Measurements from ENCODE around the gene SWAP70.
A peak's percentile ranks its signal among the peaks of the same experiment; 100 is the strongest.

The SWAP70 gene

GRCh38 chr11:9651899-9652748 is 11.8 kb upstream of the SWAP70 start:
- DNase-seq = peak; percentile 90

GRCh38 chr11:9653871-9654270 is 10.0 kb upstream of the SWAP70 start:
- no peak for DNase-seq

- DNase-seq = no peak
Observed at GRCh38 chr11:9656864-9657263, 7.0 kb upstream of the SWAP70 start.

- DNase-seq = no peak
Observed at GRCh38 chr11:9657531-9657930, 6.3 kb upstream of the SWAP70 start.

- DNase-seq = no peak
Observed at GRCh38 chr11:9660886-9661285, 3.0 kb upstream of the SWAP70 start.

- DNase-seq = no peak
Observed at GRCh38 chr11:9662273-9662672, 1.6 kb upstream of the SWAP70 start.

- DNase-seq = peak; percentile 59
Observed at GRCh38 chr11:9664276-9665171, 647 bp downstream of the SWAP70 start.

- DNase-seq = no peak
Observed at GRCh38 chr11:9665749-9666148, 1.9 kb downstream of the SWAP70 start.

GRCh38 chr11:9669954-9670353 is 6.1 kb downstream of the SWAP70 start:
- DNase-seq = peak; percentile 46

- DNase-seq = no peak
Observed at GRCh38 chr11:9672288-9672916, 8.5 kb downstream of the SWAP70 start.

GRCh38 chr11:9672918-9673317 is 9.0 kb downstream of the SWAP70 start:
- DNase-seq = no peak

GRCh38 chr11:9675691-9676090 is 11.8 kb downstream of the SWAP70 start:
- no peak for DNase-seq

GRCh38 chr11:9677951-9678350 is 14.1 kb downstream of the SWAP70 start:
- no peak for DNase-seq

- no peak for DNase-seq
Observed at GRCh38 chr11:9678576-9678975, 14.7 kb downstream of the SWAP70 start.

GRCh38 chr11:9680028-9680427 is 16.2 kb downstream of the SWAP70 start:
- no peak for DNase-seq

- DNase-seq = no peak
Observed at GRCh38 chr11:9681583-9682372, 17.9 kb downstream of the SWAP70 start.

GRCh38 chr11:9687711-9688477 is 24.0 kb downstream of the SWAP70 start:
- peak; percentile 82 for DNase-seq

- peak; percentile 52 for DNase-seq
Observed at GRCh38 chr11:9688716-9689511, 25.0 kb downstream of the SWAP70 start.

GRCh38 chr11:9689721-9690120 is 25.8 kb downstream of the SWAP70 start:
- no peak for DNase-seq

GRCh38 chr11:9691865-9692264 is 28.0 kb downstream of the SWAP70 start:
- DNase-seq = no peak

- DNase-seq = no peak
Observed at GRCh38 chr11:9692691-9693090, 28.8 kb downstream of the SWAP70 start.
